Measurements from ENCODE around the gene LONRF3.

GRCh38 chrX:118973389-118974087, 880 bp upstream of the LONRF3 start:
- no peak for TF ChIP-seq POLR2AphosphoS5 (IDR thresholded peaks at IDR 0.05; ENCODE audit: low read depth, low read length)
- TF ChIP-seq REST (IDR thresholded peaks at IDR 0.05; ENCODE audit: insufficient read depth in 1 of 2, low read depth in 2 of 2, low read length in 2 of 2): no peak
- no peak for TF ChIP-seq TAF1 (IDR thresholded peaks at IDR 0.05; ENCODE audit: borderline replicate concordance, insufficient read depth, low read length)
